Neuronal stem cell (in vitro differentiated cells): Measurements from ENCODE around the gene CREBL2.

ENCODE experiments used
- DNase-seq: peaks from one replicate; pipeline ENCODE4 v3.0.0-alpha.2; 2013; ENCODE audit warnings: low spot score
- H2AFZ ChIP-seq: one replicate; pipeline ENCODE4 v1.6.1; 2013; ENCODE audit warnings: mild to moderate bottlenecking, low read length, inconsistent platforms
- H2AK5ac ChIP-seq: 2 replicates; pipeline ENCODE4 v1.6.1; 2013; ENCODE audit warnings: low read depth, mild to moderate bottlenecking, inconsistent platforms, low read length, moderate library complexity, mixed read lengths
- H2BK120ac ChIP-seq: 2 replicates; pipeline ENCODE4 v1.6.1; 2013; ENCODE audit warnings: low read depth, mild to moderate bottlenecking, inconsistent platforms, low read length, moderate library complexity, mixed read lengths
- H2BK12ac ChIP-seq: one replicate; pipeline ENCODE4 v1.6.1; 2013; ENCODE audit warnings: low read length, inconsistent platforms
- H2BK15ac ChIP-seq: 2 replicates; pipeline ENCODE4 v1.6.1; 2013; ENCODE audit warnings: mild to moderate bottlenecking, low read length, inconsistent platforms, mixed read lengths
- H2BK5ac ChIP-seq: one replicate; pipeline ENCODE4 v1.6.1; 2013; ENCODE audit warnings: inconsistent platforms, mild to moderate bottlenecking, low read length, moderate library complexity
- H3K14ac ChIP-seq: one replicate; pipeline ENCODE4 v1.6.1; 2013; ENCODE audit warnings: low read length, inconsistent platforms
- H3K18ac ChIP-seq: 2 replicates; pipeline ENCODE4 v1.6.1; 2013; ENCODE audit warnings: low read length, inconsistent platforms
- H3K23ac ChIP-seq: 2 replicates; pipeline ENCODE4 v1.6.1; 2013; ENCODE audit warnings: low read depth, mild to moderate bottlenecking, mixed read lengths, low read length, inconsistent platforms; ENCODE audit not compliant: poor library complexity
- H3K27ac ChIP-seq: replicated peaks from 3 replicates; pipeline ENCODE4 v1.5.1; 2013; ENCODE audit warnings: low read length, inconsistent platforms
- H3K27me3 ChIP-seq, 3 experiments: 2 replicates each; pipeline ENCODE4 v1.6.1; 2013; ENCODE audit warnings: low read length in 3 of 3, mild to moderate bottlenecking in 2 of 3, inconsistent platforms in 1 of 3, low read depth in 1 of 3, mixed read lengths in 1 of 3, moderate library complexity in 1 of 3; ENCODE audit not compliant: control insufficient read depth in 3 of 3, insufficient read depth in 3 of 3
- H3K36me3 ChIP-seq, 2 donors: replicated peaks in 1 of 2; 2 replicates each; pipeline ENCODE4 v1.6.1; 2013; ENCODE audit warnings: low read length in 2 of 2; ENCODE audit not compliant: control insufficient read depth in 2 of 2, insufficient read depth in 2 of 2
- H3K4ac ChIP-seq: 2 replicates; pipeline ENCODE4 v1.6.1; 2013; ENCODE audit warnings: inconsistent platforms, mild to moderate bottlenecking, low read length, moderate library complexity
- H3K4me1 ChIP-seq, 2 donors: 1 replicate in 1 of 2; 2 replicates in 1 of 2; pipeline ENCODE4 v1.6.1; 2013; ENCODE audit warnings: low read length in 2 of 2, low read depth in 1 of 2; ENCODE audit not compliant: control insufficient read depth in 2 of 2, insufficient read depth in 1 of 2
- H3K4me2 ChIP-seq: one replicate; pipeline ENCODE4 v1.6.1; 2013; ENCODE audit warnings: mild to moderate bottlenecking, low read length, inconsistent platforms; ENCODE audit not compliant: insufficient read depth, poor library complexity, severe bottlenecking
- H3K4me3 ChIP-seq, 2 donors: 2 replicates each; pipeline ENCODE4 v1.5.1; 2013; ENCODE audit warnings: low read length in 2 of 2, mild to moderate bottlenecking in 2 of 2, inconsistent platforms in 1 of 2, moderate library complexity in 1 of 2
- H3K79me1 ChIP-seq: one replicate; pipeline ENCODE4 v1.6.1; 2013; ENCODE audit warnings: low read depth, mild to moderate bottlenecking, inconsistent platforms, low read length, moderate library complexity
- H3K9ac ChIP-seq: one replicate; pipeline ENCODE4 v1.6.1; 2013; ENCODE audit warnings: mild to moderate bottlenecking, low read depth, low read length, inconsistent platforms; ENCODE audit not compliant: poor library complexity
- H3K9me3 ChIP-seq, 2 donors: replicated peaks in 1 of 2; 2 replicates each; pipeline versions ENCODE3 to v1.6.1; 2013; ENCODE audit warnings: low read length in 2 of 2, mild to moderate bottlenecking in 2 of 2, inconsistent platforms in 1 of 2, low read depth in 1 of 2, mixed read lengths in 1 of 2, moderate library complexity in 1 of 2; ENCODE audit not compliant: control insufficient read depth in 2 of 2, insufficient read depth in 1 of 2
- H4K8ac ChIP-seq: one replicate; pipeline ENCODE4 v1.6.1; 2013; ENCODE audit warnings: low read depth, mild to moderate bottlenecking, inconsistent platforms, low read length, moderate library complexity
- H4K91ac ChIP-seq: one replicate; pipeline ENCODE4 v1.6.1; 2013; ENCODE audit warnings: low read length, low read depth, mild to moderate bottlenecking, inconsistent platforms; ENCODE audit not compliant: poor library complexity
- WGBS, 2 donors: extraction: QIAGEN DNeasy Blood & Tissue Kit; methylation state at CpG; one replicate each; pipeline ENCODE4 v1.1.7; 2013; ENCODE audit warnings: missing lambda C conversion rate in 2 of 2, mixed read lengths in 1 of 2; ENCODE audit not compliant: insufficient read length in 2 of 2, insufficient replicate concordance in 1 of 2; ENCODE audit errors: extremely low coverage in 2 of 2; 5-methylcytosine and 5-hydroxymethylcytosine counted together

Gene CREBL2

GRCh38 chr12:12684375-12685106 lies 72.9 kb downstream of the CREBL2 start:
- Histone ChIP-seq H3K14ac (no peak overlapping the region), H3K36me3 (peaks cover 0 to 10% of the 10 kb centered on the region in 2 donors), H2BK15ac (no peak overlapping the region), H3K18ac (no peak overlapping the region), H3K9me3 (no peaks in the 10 kb centered on the region), H2AK5ac (no peak overlapping the region), H3K9ac (peak overlapping the region; percentile 64), H3K23ac (no peak overlapping the region), H3K27ac (peak overlapping the region; percentile 95), H3K79me1 (no peaks in the 10 kb centered on the region), H3K4ac (no peak overlapping the region), H4K91ac (no peak overlapping the region), H4K8ac (no peak overlapping the region), H2BK120ac (no peak overlapping the region), H2BK5ac (no peak overlapping the region), H3K27me3 (no peaks in the 10 kb centered on the region), H2BK12ac (no peak overlapping the region), H2AFZ (peak overlapping the region; percentile 74), H3K4me3 (peak overlapping the region; percentile 61 to 82), H3K4me2 (peak overlapping the region; percentile 65), H3K4me1 (peaks cover 18 to 23% of the 10 kb centered on the region in 2 donors)
- DNase-seq: peak; percentile 97
- WGBS, 2 donors: no CpG with 5 or more reads among the region's 5 CpGs

GRCh38 chr12:12685305-12685704 lies 73.6 kb downstream of the CREBL2 start:
- peak overlapping the region in 1 of 2 donors; percentile 3 for H3K4me3 ChIP-seq

GRCh38 chr12:12686472-12686871 lies 74.8 kb downstream of the CREBL2 start:
- Histone ChIP-seq H3K36me3 (peaks cover 0 to 6% of the 10 kb centered on the region in 2 donors), H3K4me3 (no peak overlapping the region), H3K14ac (no peak overlapping the region), H3K9me3 (no peaks in the 10 kb centered on the region), H4K91ac (no peak overlapping the region), H2AK5ac (no peak overlapping the region), H2BK120ac (no peak overlapping the region), H3K4me2 (no peak overlapping the region), H4K8ac (no peak overlapping the region), H2BK15ac (no peak overlapping the region), H3K9ac (no peak overlapping the region), H3K4me1 (peaks cover 9 to 20% of the 10 kb centered on the region in 2 donors), H3K27me3 (no peaks in the 10 kb centered on the region), H3K27ac (peak overlapping the region; percentile 77), H2BK12ac (no peak overlapping the region), H2BK5ac (no peak overlapping the region), H3K4ac (no peak overlapping the region), H3K18ac (no peak overlapping the region), H3K23ac (no peak overlapping the region), H2AFZ (no peak overlapping the region), H3K79me1 (no peaks in the 10 kb centered on the region)
- no CpG with 5 or more reads among the region's 1 CpG for WGBS, 2 donors
- no peak for DNase-seq

More at GRCh38 chr12:12685305-12685704, 73.6 kb downstream of the CREBL2 start:
- H3K9ac ChIP-seq: no peak overlapping the region
- peak overlapping the region; percentile 95 for H3K27ac ChIP-seq
- H2AFZ ChIP-seq: peak overlapping the region; percentile 38
- no peak overlapping the region for H4K8ac ChIP-seq
- no peak overlapping the region for H4K91ac ChIP-seq
- H2BK120ac ChIP-seq: no peak overlapping the region
- H2BK15ac ChIP-seq: no peak overlapping the region
- no peak overlapping the region for H3K23ac ChIP-seq
- WGBS, 2 donors: no CpG with 5 or more reads among the region's 4 CpGs
- DNase-seq: peak; percentile 88
- no peaks in the 10 kb centered on the region for H3K9me3 ChIP-seq
- no peak overlapping the region for H2BK12ac ChIP-seq
- H3K79me1 ChIP-seq: no peaks in the 10 kb centered on the region
- H2AK5ac ChIP-seq: no peak overlapping the region
- no peaks in the 10 kb centered on the region for H3K27me3 ChIP-seq
- H3K14ac ChIP-seq: no peak overlapping the region
- peaks cover 18 to 23% of the 10 kb centered on the region in 2 donors for H3K4me1 ChIP-seq
- peaks cover 0 to 10% of the 10 kb centered on the region in 2 donors for H3K36me3 ChIP-seq
- no peak overlapping the region for H2BK5ac ChIP-seq
- H3K18ac ChIP-seq: no peak overlapping the region
- peak overlapping the region; percentile 56 for H3K4me2 ChIP-seq
- no peak overlapping the region for H3K4ac ChIP-seq

GRCh38 chr12:12686925-12687324 lies 75.2 kb downstream of the CREBL2 start:
- Histone ChIP-seq H3K9ac (no peak overlapping the region), H3K4me2 (no peak overlapping the region), H2BK120ac (no peak overlapping the region), H2BK5ac (no peak overlapping the region), H2BK15ac (no peak overlapping the region), H3K27ac (no peak overlapping the region), H3K14ac (no peak overlapping the region), H4K8ac (no peak overlapping the region), H3K27me3 (no peaks in the 10 kb centered on the region), H3K79me1 (no peaks in the 10 kb centered on the region), H4K91ac (no peak overlapping the region), H2BK12ac (no peak overlapping the region), H3K4me1 (peaks cover 9 to 18% of the 10 kb centered on the region in 2 donors), H3K9me3 (no peaks in the 10 kb centered on the region), H3K4me3 (no peak overlapping the region), H2AFZ (no peak overlapping the region), H3K23ac (no peak overlapping the region), H3K18ac (no peak overlapping the region), H3K36me3 (peaks cover 0 to 3% of the 10 kb centered on the region in 2 donors), H3K4ac (no peak overlapping the region), H2AK5ac (no peak overlapping the region)
- no peak for DNase-seq
